HT-29 (cell line): ENCODE results near the gene STAT3. TPM values are rescaled to one million over a fixed set of nuclear protein-coding genes. Genes with fewer than 3 reads are reported as not detected.
"Not testable (repeated sequence)": the region's sequence is repeated elsewhere in the genome, so short reads cannot be mapped to it uniquely, and the experiment has no call there.

ENCODE experiments used
- DNase-seq: peaks from one replicate; pipeline ENCODE4 v3.0.0-alpha.2; 2015; ENCODE audit warnings: low spot score
- total RNA-seq: library from RNA; depleted of rRNA; stranded (reverse); fragments of >200 nt; shearing (Covaris generic); gene quantifications from 2 replicates; pipeline ENCODE4 v1.2.3, GENCODE V29; 2014

The STAT3 gene
- total RNA-seq, 1 experiment from 2014 or later = 30.9 TPM

DNA sequence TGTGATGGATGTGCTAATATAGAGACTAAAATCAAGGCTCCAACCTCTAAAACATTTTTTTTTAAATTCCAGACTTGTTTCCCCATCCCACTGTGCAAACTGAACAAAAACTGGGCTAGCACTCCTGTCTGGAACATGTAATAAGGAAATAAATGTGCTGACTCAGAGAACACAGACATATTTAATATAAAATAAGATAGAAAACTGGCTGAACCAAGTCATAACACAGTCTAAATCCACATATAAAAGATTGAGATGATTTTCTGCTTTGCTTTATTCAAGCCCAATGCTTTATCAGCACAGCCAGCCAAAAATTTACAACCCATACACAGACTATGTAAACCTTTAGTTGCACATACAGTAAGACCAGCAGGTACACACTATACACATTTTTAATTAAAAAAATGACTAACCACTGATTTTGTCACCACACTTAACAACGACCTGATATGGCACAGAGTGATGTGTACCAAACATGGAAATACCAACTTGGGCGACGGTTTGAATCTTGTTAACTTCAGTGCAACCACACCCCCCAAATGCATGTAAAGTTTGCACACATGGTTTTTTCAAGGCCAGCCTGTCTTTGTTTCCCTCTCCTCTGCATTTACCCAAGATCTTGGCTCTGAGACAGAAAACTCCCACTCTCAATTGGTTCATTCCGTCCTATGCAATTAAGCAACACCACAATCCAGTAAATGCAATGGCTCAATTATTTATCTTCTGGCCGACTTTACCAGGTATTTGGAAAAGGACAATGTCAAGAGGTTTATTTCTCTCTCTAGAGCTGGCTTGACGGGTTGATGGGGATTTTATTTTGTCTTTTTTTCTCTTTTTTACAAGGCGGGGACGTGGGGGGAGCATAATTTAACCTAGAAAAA, 1.2 kb downstream of the STAT3 start:
- DNase-seq = peak; percentile 28

DNA sequence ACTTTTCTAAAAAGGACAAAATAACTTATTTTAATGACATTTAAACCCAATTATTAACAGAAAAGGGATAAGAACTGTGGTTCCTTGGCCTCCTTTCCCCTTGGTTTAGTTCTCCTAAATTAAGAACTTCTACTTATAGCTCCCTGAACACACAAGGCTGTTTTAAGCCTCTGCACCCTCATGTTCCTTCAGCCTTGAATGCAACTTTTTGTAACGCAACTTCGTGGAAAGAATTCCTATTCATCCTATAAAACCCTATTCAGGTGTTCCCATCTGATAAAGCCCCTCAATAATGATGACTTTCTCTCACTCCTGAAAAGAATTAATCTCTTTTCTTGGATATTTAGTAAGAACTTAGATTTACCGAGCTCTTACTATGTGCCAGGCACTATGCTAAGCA, 6.3 kb downstream of the STAT3 start:
- no peak for DNase-seq

DNA sequence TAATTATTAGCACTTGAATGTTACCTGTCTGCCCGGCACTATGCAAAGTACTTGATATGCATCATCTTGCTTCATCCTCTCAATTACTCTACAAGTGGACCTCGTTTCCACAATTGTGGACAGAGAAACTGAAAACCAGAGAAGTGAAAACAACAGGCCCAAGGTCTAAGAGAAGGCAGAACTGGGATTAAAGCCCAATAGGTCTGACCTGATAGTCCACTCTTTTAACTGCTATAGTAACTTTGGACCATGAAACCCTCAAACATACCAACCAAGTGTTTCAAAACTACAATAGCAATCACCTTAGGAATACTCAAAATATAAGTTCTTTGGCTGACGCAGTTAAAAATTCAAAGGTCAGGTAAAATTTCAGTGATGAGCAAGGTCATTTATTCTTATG, 7.3 kb downstream of the STAT3 start:
- no peak for DNase-seq

DNA sequence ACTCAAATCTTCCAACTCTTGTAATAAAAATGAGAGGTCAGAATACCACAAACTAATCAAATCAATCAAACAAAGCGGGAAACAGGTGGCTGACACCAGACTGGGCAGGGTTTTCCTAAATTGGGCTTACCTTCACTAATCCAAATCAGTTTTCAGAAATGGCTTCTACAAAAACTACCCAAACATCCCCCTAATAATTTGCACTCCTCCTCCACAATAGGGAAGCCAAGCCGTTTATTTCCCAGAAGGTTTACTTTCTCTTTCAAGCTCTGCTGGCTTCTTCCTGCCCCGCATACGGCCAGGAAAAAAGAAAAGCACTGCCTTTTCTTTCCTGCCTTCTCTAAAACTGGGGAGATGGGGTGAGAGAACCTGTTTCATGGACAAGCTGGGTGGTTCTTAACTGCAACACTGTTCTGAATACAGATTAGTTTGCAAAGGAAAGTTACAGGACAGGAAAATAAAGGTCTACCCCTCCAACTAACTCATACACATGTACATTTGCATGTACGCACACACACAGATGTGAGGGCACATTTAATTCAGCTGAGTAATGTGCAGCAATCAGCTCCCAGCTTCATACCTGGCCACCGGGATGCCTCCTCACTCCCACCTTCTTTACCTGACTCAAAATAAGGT, 9.2 kb downstream of the STAT3 start:
- DNase-seq = peak; percentile 61

DNA sequence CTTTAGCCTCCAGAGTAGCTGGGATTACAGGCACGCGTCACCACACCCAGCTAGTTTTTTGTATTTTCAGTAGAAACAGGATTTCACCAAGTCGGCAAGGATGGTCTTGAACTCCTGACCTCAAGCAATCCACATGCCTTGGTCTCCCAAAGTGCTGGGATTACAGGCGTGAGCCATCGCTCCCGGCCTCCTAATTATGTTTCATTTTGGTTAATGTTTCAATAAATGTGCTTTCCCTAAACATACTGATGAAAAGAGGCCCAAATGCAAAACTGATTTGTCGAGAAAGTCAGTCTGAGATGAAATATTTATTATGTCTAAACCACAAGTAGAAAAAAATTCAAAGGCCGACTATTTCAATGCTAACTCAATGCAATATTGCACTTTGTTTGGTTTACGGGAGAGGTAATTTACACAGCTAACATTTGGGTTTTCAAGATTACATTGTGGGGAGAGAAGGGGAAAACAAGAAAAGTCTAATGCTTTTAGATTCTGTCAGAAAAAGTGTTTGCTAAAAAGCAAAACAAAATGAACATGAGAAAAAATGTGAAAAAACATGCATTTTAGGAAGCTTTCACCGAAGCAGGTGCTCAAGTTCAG, 9.8 kb downstream of the STAT3 start:
- DNase-seq = no peak

DNA sequence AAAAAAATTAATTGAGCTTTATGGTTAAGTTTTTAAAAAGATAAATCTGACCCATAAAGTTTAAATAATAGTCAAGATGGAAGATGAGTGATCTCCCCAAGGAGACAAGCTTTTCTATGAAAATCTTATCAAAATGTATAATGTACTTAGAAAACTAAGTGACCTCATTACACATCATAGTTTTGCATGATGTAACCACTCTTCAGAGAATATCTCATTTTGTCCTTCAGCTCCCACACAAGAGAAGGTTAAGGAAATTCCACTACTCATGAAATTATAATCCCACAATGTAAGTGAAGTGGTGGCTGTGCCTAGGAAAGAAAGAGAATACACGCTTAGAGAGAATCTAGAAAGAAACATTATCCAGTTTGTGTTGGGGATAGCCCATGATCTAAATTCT, 14.3 kb downstream of the STAT3 start:
- DNase-seq = no peak

DNA sequence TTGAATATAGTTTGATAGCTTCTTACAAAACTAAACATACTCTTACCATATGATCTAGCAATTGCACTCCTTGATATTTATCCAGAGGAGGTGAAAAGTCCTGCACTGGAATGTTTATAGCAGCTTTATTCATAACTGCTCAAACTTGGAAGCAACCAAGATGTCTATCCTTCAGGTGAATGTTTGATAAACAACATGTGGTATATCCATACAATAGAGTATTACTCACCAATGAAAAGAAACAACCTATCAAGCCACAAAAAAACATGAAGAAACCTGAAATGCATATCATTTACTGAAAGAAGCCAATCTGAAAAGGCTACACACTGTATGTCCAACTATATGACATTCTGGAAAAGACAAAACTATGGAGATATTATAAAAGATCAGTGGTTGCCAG, 16.1 kb downstream of the STAT3 start:
- DNase-seq = no peak

DNA sequence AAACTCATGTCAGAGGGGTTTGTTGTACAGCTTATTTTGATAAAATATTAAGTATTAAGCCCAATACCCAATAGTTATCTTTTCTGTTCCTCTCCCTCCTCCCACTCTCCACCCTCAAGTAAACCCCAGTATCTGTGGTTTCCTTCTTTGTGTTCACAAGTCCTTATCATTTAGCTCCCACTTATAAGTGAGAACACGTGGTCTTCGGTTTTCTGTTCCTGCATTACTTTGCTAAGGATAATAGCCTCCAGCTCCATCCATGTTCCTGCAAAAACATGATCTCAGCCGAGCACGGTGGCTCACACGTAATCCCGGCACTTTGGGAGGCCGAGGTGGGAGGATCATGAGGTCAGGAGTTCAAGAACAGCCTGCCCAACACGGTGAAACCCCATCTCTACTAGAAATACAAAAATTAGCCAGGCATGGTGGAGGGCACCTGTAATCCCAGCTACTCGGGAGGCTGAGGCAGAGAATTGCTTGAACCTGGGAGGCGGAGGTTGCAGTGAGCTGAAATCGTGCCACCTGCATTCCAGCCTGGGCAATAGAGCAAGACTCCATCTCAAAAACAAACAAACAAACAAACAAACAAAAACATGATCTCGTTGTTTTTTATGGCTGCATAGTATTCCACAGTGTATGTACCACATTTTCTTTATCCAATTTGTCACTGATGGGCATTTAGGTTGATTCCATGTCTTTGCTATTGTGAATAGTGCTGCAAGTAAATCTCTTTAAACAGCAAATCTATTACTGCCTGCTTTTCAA, 19.3 kb downstream of the STAT3 start:
- not testable (repeated sequence) for DNase-seq

DNA sequence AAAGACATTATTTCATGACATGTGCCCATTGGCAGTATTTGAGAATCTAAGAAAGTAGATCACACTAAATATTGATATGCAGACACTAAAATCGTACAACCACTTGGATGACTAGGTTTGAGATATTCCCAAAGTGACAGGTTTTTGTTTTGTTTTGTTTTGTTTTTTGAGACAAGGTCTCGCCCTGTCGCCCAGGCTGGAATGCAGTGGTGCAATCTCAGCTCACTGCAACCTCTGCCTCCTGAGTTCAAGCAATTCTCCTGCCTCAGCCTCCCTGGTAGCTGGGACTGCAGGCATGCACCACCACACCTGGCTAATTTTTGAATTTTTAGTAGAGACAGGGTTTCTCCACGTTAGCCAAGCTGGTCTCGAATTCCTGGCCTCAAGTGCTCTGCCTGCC, 19.9 kb downstream of the STAT3 start:
- DNase-seq = not testable (repeated sequence)

DNA sequence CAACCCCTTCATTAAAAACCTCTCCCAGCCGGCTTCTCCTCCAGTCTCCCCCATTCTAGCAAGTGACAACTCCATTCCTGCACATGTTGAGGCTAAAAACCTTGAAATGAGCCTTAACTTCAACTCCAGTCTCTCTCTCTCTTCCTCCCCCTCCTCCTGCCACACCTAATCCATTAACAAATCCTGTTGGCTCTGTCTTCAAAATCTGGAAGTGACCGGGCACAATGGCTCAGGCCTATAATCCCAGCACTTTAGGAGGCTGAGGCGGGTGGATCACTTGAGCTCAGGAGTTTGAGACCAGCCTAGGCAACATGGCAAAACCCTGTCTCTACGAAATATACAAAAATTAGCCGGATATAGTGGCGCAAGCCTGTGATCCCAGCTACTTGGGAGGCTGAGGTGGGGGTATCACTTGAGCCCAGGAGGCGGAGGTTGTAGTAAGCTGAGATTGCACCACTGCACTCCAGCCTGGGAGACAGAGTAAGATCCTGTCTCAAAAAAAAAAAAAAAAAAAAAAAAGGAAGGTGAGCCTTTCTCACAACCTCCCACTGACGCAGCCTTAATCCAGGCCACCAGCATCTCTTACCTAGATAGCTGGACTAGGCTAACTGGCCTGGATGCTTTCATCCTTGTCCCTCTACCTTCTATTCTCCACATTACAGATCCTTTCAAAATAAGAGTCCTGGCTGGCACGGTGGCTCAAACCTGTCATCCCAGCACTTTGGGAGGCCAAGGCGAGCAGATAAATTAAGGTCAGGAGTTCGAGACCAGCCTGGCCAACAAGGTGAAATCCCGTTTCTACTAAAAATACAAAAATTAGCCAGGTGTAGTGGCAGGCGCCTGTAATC, 21.8 kb downstream of the STAT3 start:
- DNase-seq = not testable (repeated sequence)

DNA sequence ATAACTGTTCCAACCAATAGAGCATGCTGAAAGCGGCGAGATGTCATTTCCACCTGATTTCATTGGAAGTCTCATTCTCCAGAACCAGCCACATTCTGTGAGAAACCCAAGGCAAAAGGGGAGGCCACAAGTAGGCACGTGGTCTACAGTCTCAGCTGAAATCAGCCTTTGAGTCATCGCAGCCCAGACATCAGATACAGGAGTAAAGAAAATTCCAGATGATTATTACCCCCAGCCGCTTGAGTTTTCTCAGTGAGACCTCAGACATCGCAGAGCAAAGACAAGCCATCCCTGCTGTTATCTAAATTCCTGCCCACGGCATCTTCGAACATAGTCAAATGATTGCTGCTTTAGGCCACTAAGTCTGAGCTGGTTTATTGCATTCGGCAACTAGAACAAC, 23.1 kb downstream of the STAT3 start:
- no peak for DNase-seq

DNA sequence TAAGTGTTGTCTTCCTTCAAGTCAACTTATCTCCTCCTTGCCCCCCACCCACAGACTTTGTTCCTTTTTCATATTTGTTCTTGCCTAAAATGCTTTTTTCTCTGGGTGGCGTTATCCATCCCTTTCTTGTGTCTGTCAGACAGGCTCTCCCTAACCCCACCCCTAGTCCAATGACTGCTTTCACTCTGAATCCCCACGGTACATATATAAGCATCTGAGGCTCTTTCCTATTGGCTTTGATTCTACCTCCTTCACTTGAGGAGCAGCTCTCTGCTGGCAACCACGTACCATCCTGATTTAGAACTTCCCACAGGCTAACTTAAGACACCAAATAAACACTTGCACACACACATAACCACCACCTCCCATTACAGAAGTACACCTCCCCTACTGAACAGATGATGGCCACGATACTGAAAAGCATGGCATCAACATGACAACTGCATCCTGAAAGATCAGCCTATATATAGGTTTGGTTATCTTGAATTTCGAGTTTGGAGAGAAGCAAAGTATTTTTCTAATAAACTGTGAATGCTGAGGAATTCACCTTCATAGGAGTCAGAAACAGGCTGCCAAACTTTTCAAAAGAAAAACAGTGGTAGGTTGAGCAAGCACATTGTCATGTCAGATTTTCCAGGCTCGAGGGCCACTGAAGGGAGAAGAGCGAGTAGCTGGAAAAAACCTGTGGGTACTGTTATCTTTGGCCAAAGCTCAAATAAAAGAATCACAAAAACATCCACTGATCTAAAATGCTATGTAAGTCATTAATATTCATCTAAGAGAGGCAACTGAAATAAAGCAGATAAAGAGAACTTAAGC, 24.3 kb downstream of the STAT3 start:
- no peak for DNase-seq

DNA sequence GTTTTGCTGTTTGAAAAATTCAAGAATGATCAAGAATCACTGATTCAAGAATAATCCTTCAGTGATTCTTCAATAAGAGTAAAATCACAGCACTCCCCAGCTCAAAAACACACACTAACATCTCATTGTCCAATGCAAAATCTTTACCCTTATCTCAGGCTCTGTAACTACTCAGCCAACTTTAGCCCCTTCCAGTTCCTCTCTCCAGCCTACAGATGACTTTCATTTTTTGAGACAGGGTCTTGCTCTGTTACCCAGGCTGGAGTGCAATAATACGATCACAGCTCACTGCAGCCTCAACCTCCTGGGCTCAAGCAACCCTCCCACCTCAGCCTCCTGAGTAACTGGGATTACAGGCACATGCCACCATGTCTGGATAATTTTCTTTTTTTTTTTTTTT, 25.0 kb downstream of the STAT3 start:
- DNase-seq = no peak

DNA sequence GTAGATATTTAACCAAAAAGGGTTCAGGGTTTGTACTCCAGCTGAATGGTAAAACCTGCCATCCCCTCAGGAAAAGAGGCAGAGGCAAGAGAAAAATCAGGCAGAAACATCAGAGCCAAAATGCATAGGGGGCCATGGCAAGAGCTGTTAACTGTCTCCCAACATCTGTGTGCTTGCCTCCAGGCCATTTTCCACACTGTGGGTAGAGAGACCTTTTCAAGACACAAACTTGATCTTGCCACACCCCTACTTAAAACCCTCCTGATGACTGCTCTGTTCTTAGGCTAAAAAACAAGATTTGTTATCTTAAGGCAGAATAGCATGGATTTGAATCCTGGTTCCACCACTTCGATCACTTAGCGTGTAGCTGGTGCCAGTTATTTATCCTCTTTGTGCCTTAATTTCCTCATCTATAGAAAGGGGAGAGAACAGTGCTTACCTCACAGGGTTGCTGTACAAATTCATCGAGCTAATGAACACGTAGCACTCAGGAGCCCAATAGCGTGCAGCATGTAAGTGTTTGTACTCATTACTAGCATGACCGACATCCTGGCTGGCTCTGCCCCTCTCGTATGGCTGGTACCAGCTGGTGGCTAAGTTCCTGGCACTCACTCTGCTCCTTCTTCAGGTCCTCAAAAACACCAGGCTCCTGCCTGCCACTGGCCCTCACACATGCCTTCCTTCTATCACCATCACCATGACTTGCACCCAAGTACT, 25.8 kb downstream of the STAT3 start:
- DNase-seq = no peak

DNA sequence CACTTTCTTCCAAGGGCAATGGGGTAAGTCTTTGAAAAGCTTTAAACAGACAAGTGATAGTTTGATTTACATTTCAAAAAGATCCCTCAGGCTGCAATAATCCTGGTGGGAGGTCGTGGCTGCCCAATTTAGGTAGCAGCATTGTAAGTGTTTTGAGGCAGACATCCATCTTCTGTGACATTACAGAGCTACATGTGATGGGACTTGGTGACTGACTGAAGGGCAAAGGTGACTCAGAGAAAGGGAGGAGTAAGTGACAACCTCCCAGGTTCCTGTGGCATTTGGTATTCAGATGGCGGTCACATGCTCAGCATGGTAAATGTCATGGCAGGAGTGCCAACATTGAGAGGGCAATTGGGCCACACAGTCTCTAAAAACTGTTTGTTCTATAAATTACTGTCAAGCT, 26.5 kb downstream of the STAT3 start:
- DNase-seq = peak; percentile 58

DNA sequence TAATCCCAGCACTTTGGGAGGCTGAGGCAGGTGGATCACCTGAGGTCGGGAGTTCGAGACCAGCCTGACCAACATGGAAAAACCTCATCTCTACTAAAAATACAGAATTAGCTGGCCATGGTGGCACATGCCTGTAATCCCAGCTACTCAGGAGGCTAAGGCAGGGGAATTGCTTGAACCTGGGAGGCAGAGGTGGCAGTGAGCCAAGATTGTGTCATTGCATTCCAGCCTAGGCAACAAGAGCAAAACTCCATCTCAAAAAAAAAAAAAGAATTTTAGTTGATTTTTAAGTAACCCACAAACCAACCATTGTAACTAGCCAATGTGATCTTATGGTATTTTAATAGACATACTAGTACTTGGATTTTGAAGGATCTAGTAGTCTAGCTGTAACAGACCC, 27.9 kb downstream of the STAT3 start:
- DNase-seq = not testable (repeated sequence)

DNA sequence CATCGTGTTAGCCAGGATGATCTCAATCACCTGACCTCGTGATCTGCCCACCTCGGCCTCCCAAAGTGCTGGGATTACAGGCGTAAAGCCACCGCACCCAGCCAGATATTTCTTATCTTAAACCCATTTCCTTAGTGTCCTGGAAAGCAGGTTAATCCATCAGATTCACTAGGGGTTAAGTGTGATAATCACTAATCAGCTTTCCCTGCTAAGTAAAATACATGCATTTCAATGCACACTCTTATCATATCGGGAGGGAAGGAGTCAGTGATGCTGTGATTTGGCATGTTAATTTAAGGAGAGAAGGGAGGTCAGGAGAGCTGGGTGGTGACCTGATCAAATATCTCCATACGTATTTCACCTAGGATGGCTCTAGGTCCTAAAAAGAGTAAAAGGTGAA, 29.1 kb downstream of the STAT3 start:
- DNase-seq = no peak

DNA sequence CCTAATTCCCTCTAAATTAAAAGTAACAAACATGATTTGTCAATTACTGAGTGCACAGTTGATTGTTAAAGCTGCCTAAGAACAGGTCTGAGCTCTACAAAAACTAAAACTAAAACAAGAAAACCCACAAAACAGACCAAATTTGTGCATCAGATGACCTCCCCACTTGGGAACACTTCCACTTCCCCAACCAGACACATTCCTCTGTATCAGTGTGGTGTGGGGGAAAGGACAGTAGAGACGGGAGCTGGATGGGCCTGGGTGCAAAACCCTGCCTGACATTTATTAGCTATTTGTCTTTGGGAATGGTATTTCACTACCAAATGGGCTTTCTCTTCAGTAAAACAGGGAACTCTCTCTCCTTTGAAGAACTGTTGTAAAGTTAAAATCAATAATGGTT, 29.8 kb downstream of the STAT3 start:
- DNase-seq = no peak
